ENCODE data around the gene SECISBP2.

DNA sequence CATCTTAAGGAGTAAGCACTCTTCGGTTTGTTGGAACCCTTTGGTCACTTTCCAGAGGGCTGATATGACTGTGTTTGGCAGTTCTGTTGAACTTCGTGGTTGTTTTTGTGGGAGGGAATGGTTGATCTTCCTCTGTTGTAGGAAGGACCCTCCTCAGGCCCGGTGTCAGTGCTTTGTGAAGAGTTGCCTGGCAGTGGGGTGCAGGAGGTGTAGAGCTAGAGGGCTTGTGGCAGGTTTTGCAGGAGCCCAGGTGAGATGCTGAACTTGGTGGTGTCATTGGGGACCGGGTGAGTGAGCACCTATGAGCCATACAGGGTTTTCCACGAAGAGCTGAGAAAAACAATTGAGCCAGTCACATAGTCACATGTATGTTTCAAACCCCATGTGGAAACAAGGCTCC is 27.2 kb downstream of the SECISBP2 start:
- TF ChIP-seq, protein P1, sequence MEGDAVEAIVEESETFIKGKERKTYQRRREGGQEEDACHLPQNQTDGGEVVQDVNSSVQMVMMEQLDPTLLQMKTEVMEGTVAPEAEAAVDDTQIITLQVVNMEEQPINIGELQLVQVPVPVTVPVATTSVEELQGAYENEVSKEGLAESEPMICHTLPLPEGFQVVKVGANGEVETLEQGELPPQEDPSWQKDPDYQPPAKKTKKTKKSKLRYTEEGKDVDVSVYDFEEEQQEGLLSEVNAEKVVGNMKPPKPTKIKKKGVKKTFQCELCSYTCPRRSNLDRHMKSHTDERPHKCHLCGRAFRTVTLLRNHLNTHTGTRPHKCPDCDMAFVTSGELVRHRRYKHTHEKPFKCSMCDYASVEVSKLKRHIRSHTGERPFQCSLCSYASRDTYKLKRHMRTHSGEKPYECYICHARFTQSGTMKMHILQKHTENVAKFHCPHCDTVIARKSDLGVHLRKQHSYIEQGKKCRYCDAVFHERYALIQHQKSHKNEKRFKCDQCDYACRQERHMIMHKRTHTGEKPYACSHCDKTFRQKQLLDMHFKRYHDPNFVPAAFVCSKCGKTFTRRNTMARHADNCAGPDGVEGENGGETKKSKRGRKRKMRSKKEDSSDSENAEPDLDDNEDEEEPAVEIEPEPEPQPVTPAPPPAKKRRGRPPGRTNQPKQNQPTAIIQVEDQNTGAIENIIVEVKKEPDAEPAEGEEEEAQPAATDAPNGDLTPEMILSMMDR (IDR thresholded peaks at IDR 0.05), result no peak
- TF ChIP-seq POLR2A (IDR thresholded peaks at IDR 0.05), result no peak
